Endothelial cell of umbilical vein (primary cell): ENCODE measurements around the gene SVOP.

Source experiments
- CTCF ChIP-seq, 2 donors: IDR thresholded peaks; 1 replicate in 1 of 2; 2 replicates in 1 of 2; pipeline ENCODE4 v1.5.1; 2011; ENCODE audit warnings: low read length in 2 of 2, mild to moderate bottlenecking in 2 of 2, moderate library complexity in 2 of 2, control low read depth in 1 of 2, inconsistent platforms in 1 of 2, low read depth in 1 of 2; ENCODE audit not compliant: insufficient read depth in 1 of 2; ENCODE audit errors: extremely low read depth in 1 of 2
- EZH2 ChIP-seq: IDR thresholded peaks from 2 replicates; pipeline ENCODE4 v1.6.1; 2012; ENCODE audit warnings: borderline replicate concordance, low read depth, mild to moderate bottlenecking, moderate library complexity, low read length, inconsistent platforms; ENCODE audit not compliant: severe bottlenecking
- FOS ChIP-seq: IDR thresholded peaks from 2 replicates; pipeline ENCODE4 v1.6.1; 2011; ENCODE audit warnings: mild to moderate bottlenecking, low read length, moderate library complexity, borderline replicate concordance; ENCODE audit not compliant: insufficient read depth
- JUN ChIP-seq: IDR thresholded peaks from 2 replicates; pipeline ENCODE4 v1.6.1; 2011; ENCODE audit warnings: borderline replicate concordance, low read depth; ENCODE audit not compliant: insufficient read length, insufficient read depth
- MYC ChIP-seq: IDR thresholded peaks from one replicate; pipeline ENCODE4 v1.6.1; 2011; ENCODE audit warnings: mild to moderate bottlenecking, low read depth, low read length
- POLR2A ChIP-seq: IDR thresholded peaks from 2 replicates; pipeline ENCODE4 v1.6.1; 2012; ENCODE audit warnings: low read depth, mild to moderate bottlenecking, control low read depth, low read length
- POLR2AphosphoS5 ChIP-seq: IDR thresholded peaks from 2 replicates; pipeline ENCODE4 v1.6.1; 2012; ENCODE audit warnings: low read depth, mild to moderate bottlenecking, control low read depth, low read length, moderate library complexity; ENCODE audit not compliant: insufficient read depth

GRCh38 chr12:108995370-108995992 is 25.4 kb downstream of the SVOP start:
- TF ChIP-seq MYC, result no peak
- TF ChIP-seq EZH2, result no peak
- no peak for TF ChIP-seq CTCF (IDR thresholded peaks at IDR 0.05; ENCODE audit: extremely low read depth in 1 of 2, insufficient read depth in 1 of 2, low read depth in 1 of 2, low read length in 2 of 2)
- TF ChIP-seq POLR2A, result no peak
- no peak for TF ChIP-seq POLR2AphosphoS5
- TF ChIP-seq JUN, result no peak
- TF ChIP-seq FOS, result no peak
